GM21576 (cell line): Measurements from ENCODE around the gene RRAS.

Experiments
- ATAC-seq: cut with Tn5 transposase; IDR thresholded peaks from one replicate; pipeline ENCODE4 v1.9.1; 2021; ENCODE audit warnings: mild to moderate bottlenecking, moderate library complexity; ENCODE audit not compliant: unreplicated experiment

Gene RRAS

DNA sequence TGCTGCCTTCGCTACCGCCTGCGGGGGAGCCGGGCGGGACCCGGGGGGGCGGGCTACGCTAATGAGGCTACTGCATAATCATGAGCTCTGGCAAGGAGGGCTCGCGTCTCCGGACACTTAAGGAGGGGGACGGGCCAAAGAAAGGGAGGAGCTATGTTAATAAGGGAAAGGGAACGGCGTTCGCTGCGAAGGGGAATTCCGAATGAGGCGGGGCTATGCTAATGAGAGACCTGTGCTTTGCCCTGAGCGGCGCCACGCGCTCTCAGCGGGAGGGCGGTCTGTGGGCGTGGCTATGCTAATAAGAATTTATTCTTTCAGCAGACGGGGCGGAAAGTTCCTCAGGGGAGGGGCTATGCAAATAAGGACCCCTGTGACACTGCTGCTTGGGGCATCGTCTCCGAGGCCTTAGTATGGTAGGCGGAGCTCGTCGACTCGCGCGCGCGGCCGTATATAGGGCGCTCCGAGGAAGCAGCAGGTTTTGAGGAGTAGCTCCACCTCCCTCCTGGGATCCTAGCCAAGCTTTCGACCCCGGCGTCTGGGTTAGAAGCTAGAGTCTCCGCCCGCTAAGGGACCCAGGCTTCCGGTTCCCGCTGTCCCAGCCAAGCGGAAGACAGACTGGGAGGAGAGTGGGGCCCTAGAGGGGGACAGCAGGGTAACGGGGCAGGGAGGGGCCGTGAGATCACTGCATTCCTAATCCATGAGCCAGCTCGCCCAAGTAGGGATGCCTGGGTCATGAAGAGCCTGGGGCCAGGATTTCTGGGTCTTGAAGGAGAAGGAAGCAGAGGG is at the start of gene RRAS:
RRAS (minus strand) TSS at position 31 of the 786 bp plus-strand sequence. CDS start 45 bp downstream, outside the sequence.
- ATAC-seq = peak; percentile 59

DNA sequence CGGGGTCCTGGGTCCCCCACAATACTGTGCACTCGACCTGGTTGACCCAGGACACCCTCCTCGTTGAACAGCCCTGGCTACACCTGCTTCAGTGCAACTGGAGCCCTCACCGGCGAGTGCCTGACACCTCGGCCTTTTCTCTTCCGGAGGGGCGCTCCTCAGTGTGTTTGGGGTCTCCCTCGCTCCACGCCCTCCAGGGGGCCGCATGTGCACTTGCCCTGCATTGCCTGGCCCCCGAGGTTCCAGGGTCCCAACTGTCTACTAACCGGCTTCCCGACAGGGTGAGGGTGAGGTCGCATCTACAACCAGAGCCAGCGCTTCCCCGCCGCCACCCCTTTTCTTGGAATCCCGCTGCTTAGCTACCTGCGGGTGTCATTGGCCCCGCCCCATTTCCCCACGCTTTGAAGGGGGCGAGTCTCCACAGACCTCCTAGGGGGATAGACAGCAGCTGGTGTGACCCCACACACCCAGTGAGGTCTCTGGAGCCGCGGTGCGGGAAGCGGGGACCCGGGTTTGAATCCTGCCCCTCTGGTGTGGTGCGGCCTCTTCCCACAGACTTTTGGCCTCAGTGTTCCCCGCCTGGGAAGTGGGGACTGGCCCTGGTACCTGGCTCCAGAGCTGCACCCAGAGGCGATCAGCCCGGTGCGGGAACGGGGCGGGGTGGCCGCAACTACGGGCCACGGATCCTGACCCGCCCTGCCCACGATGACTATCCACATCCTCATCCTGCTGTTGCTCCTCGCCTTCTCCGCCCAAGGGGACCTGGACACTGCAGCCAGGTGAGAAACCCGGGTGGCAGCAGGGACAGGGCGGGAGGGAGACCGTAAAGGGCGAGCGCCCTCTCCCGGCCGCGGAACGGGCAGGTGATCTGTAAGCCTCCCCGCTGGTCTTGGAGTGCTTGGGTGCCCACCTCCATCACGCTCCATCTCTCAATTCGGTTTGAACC is 49.5 kb upstream of the RRAS start, which contains the start of gene ADM5:
ADM5 (plus strand) TSS at position 462 of the 946 bp plus-strand sequence; CDS start at position 706, 244 bp downstream.
- ATAC-seq = no peak

- no peak for ATAC-seq
These were observed 48.7 kb upstream of the RRAS start for GRCh38 chr19:49688531-49689132.

- ATAC-seq = no peak
These were observed 47.8 kb upstream of the RRAS start for GRCh38 chr19:49687566-49688316.

DNA sequence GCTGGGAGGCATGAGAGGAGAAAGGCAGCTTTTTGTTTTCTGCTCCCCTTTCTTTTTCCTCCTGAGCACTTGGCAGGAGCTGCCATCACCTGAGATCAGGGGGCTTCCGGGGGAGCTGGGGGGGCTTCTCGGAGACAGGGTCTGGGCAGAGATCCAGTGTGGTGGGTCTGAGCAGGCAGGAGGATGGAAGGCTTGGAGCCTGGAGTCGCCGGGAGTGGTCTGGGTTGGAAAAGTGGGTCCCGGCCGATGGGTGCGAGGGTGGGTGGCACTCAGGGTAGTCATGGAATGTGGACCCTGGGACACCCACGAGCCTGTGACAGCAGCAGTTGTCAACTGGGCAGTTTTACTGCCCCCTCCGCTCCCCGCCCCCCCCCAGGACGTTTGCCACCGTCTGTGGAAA is 47.2 kb upstream of the RRAS start:
- no peak for ATAC-seq

- no peak for ATAC-seq
These were observed 46.7 kb upstream of the RRAS start for GRCh38 chr19:49686503-49687088.

GRCh38 chr19:49685845-49686332 is 45.9 kb upstream of the RRAS start:
- no peak for ATAC-seq

DNA sequence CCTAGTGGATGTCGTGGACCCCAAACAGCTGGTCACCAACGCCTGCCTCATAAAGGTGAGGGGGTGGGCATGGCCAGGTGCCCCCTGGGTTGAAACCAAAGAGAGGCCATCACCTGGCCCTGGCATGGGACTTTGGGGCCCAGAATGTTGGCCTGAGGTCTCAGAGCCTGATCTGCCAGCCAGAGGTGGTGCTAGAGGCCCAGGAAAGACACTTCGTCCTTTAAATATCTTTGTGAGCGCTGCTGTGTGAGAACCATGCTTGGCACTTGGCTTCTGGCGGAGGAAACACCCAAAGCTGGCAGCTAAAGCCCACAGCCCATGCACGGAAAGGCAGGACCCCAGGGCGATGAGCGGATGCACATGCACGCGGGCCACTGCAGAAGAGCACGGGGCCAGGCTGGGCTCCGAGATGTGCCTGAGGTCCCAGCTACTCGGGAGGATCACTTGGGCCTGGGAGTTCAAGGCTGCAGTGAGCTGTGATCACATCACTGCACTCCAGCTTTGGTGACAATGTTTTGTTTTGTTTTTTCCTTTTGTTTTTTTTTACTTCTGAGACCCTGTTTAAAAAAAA is 45.1 kb upstream of the RRAS start:
- ATAC-seq = no peak

DNA sequence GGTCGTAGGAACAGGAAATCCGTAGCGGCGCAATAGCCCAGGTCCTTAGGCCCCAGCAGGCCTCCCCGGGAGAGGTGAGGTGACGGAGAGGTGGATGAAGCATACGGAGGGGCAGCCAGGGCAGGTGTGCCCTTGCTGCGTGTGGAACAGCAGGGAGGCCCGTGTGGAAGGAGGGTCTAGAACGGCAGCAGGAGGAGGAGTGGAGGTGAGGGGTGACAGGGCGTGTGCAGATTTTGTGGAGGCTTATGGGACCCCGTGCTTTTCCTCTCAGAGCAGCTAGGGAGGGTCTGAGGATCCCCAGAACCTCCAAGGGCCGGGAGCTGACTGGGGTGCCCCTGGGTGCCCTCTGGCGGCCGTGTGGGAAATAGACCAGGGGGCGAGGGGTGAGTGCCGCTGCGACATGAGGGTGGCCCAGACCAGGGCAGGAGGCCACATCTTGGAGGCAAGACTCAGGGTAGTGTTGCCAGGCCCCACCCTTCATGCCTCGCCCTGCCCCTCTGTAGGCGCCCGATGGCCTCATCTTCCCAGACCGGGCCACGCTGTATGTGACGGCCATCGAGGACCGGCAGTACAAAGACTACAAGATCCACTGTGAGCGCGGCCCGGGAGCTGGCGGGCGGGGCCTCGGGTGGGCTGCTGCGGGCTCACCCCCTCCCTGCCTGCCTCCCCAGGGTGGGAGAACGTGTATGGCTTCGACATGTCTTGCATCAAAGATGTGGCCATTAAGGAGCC is 44.5 kb upstream of the RRAS start:
- ATAC-seq = no peak

DNA sequence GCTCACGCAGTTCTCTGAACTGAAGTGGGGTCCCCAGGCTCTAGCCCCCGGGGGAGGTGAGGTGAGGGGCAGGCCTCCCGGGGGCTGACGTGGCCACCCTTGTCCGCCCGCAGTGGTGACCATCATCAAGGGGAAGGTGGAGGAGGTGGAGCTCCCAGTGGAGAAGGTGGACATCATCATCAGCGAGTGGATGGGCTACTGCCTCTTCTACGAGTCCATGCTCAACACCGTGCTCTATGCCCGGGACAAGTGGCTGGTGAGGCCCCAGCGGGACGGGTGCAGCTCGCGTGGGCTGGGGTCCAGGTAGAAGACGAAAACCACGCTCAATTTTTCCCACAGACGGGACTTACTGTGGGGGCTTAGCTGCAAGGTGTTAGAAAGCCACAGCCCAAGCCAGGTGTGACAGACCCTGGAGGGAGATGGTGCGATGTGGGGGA is 43.9 kb upstream of the RRAS start:
- ATAC-seq = no peak

DNA sequence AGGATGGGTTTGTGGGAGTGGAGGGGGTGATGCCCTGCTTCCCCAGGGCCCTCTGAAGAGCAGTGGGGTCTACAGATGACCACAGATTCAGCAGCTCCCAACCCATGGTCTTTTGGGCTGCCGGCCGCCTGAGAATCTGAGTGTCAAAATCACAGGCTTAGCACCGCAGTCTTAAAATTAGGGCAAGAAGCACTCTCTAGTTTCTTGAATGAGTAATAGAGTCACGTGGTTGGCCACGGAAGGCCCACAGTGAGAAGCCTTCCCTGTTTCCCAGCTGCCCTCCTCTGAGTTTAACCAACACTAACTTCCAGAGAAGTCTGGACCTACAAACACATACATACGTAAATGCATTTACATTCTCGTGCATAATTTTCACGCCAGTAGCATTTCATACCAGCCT is 42.3 kb upstream of the RRAS start:
- no peak for ATAC-seq

- ATAC-seq = no peak
These were observed 41.9 kb upstream of the RRAS start for GRCh38 chr19:49681830-49682229.

DNA sequence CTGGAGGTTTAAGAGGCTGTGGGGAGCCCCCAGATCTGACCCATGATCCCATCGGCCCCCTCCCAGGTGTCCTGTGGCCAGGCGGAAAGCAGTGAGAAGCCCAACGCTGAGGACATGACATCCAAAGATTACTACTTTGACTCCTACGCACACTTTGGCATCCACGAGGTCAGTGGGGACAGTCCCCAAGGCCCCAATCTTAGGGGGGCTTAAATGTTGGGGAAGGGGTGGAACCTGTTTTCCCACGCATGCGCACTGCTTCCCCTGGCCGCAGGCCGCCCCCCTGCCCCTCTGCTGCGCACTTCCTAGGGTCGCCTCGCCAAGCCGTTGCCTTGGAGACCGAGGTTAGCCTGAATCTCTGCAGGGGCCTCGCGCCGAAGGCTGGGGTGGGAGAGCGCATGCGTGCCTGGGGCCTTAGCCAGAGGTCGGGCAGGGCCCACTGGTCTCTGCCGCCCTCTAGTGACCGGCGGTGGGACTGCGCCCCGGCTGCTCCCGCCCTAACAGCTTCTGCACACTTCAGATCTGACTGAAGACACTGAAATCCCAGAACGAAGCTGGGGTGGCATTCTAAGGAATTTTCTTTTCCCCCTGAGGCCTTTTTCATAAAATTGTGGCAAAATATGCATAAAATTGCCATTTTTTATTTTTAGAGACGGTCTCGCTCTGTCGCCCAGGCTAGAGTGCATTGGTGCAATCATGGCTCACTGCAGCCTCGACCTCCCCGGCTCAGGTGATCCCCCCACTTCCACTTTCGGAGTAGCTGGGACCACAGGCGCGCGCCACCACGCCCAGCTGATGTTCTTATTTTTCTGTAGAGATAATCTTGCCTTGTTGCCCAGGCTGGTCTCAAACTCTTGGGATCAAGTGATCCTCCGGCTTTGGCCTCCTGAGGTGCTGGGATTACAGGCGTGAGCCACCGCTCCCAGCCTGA is 40.7 kb upstream of the RRAS start:
- no peak for ATAC-seq

DNA sequence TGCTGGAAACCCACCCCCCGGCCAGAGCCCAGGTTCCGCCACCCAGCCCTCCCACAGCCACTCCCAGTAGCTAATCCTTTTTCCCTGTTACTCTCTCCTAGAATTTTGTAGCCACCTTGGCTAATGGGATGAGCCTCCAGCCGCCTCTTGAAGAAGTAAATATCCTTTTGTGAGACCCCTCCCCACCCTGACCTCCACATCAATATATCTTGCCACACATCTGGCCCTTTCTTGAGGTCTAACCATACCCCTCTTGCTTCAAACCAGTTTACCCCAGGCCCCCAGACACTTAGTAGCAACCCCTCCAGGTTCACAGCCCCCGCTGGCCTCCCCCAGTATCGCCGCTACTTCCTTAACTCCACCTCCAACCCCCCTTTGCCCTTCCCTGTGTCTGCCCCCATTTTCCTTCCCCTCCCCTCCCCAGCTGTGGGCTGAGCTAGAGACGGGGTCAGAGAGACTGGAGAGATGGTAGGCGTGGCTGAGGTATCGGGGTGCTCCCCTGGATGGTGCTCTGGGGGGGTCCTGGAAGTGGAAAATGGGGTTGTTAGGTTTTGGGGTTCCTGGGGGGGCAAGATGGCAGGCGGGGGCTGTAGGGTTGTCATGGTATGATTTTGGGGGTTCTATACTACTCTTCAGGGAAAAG is 39.9 kb upstream of the RRAS start:
- no peak for ATAC-seq

DNA sequence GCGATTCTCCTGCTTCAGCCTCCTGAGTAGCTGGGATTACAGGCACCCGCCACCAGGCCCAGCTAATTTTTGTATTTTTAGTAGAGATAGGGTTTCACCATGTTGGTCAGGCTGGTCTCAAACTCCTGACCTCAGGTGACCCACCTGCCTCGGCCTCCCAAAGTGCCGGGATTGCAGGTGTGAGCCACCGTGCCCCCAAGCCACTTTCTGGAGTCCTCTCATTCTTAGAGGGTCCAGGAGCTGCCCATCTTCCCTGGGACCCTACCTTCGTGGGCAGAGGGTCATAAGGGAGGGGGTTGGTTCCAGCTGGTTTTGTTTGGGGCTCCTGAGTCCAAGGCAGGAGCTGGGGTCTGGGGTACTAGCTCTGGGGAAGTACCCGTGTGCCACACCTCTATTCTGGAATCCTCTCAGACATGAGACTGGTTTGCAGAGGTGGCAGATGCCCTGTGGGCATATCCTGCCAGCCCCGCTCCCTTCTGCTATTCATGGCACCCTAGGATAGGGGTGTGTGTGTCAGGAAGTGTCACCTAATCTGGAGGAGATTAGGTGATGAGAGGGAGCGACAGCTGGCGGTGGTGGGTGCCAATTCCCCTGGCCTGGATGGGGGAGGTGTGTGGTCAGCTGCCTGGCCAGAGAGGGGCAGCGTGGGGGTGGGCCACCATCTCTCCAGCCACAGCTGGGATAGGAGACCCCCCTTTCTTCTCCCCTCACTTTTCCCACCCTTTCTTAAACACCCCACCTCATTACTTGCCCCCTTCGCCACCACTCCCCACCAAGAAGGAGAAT is 39.2 kb upstream of the RRAS start:
- no peak for ATAC-seq

- ATAC-seq = no peak
These were observed 38.1 kb upstream of the RRAS start for GRCh38 chr19:49677901-49678674.
